Prostate gland (tissue), 2 donors: Measurements from ENCODE around the gene SMDT1.
"Not testable (repeated sequence)": the region's sequence is repeated elsewhere in the genome, so short reads cannot be mapped to it uniquely, and the experiment has no call there.

Experiments
- CTCF ChIP-seq, 4 experiments: fragments of 200-600 bp in 2 of 4; fragments of 450-650 bp in 2 of 4; sonication (generic) in 2 of 4; IDR thresholded peaks; 1 replicate in 3 of 4; 2 replicates in 1 of 4; pipeline ENCODE4 v1.5.1; 2016 to 2019; ENCODE audit warnings: antibody characterized with exemption in 4 of 4, mild to moderate bottlenecking in 2 of 4, moderate library complexity in 2 of 4
- POLR2A ChIP-seq: fragments of 450-650 bp; IDR thresholded peaks from one replicate; pipeline ENCODE4 v1.6.1; 2016; ENCODE audit warnings: antibody characterized with exemption, mild to moderate bottlenecking
- POLR2AphosphoS5 ChIP-seq: sonication (generic); formaldehyde crosslinking; IDR thresholded peaks from one replicate; pipeline ENCODE4 v1.6.1; 2017; ENCODE audit warnings: antibody characterized with exemption

- TF ChIP-seq POLR2AphosphoS5; CTCF (IDR thresholded peaks at IDR 0.05); POLR2A: not testable (repeated sequence)
Observed at GRCh38 chr22:42130182-42130581, 50.7 kb downstream of the SMDT1 start.
